Measurements from ENCODE around the gene RASL10B.
"Not testable (repeated sequence)": the region's sequence is repeated elsewhere in the genome, so short reads cannot be mapped to it uniquely, and the experiment has no call there.

Gene RASL10B

GRCh38 chr17:35743626-35744328 is 12.3 kb downstream of the RASL10B start:
- peak; percentile 16 for DNase-seq

GRCh38 chr17:35744830-35745229 is 13.4 kb downstream of the RASL10B start:
- no peak for DNase-seq

- DNase-seq = no peak
Measured at GRCh38 chr17:35745246-35745645, 13.8 kb downstream of the RASL10B start.

GRCh38 chr17:35745749-35746320 is 14.4 kb downstream of the RASL10B start:
- DNase-seq = no peak

- peak; percentile 72 for DNase-seq
Measured at GRCh38 chr17:35747540-35748017, 16.1 kb downstream of the RASL10B start.

- DNase-seq = no peak
Measured at GRCh38 chr17:35748341-35748841, 17.0 kb downstream of the RASL10B start.

GRCh38 chr17:35748979-35749378 is 17.5 kb downstream of the RASL10B start:
- DNase-seq = no peak

GRCh38 chr17:35749560-35750412 is 18.3 kb downstream of the RASL10B start:
- DNase-seq = no peak

- DNase-seq = no peak
Measured at GRCh38 chr17:35750526-35751395, 19.3 kb downstream of the RASL10B start.

GRCh38 chr17:35751541-35751940 is 20.1 kb downstream of the RASL10B start:
- DNase-seq = not testable (repeated sequence)

- no peak for DNase-seq
Measured at GRCh38 chr17:35752471-35752870, 21.0 kb downstream of the RASL10B start.

- no peak for DNase-seq
Measured at GRCh38 chr17:35752945-35753764, 21.7 kb downstream of the RASL10B start, which contains the start of gene GAS2L2. GAS2L2 (minus strand) TSS chr17:35753239; CDS start chr17:35752850, 389 bp downstream.

GRCh38 chr17:35757243-35757642 is 25.8 kb downstream of the RASL10B start:
- no peak for DNase-seq

- DNase-seq = no peak
Measured at GRCh38 chr17:35760587-35760986, 29.1 kb downstream of the RASL10B start, which contains the start of gene C17orf50. C17orf50 (plus strand) TSS chr17:35760887; CDS start chr17:35760942, 55 bp downstream.

GRCh38 chr17:35761601-35762000 is 30.2 kb downstream of the RASL10B start:
- DNase-seq = no peak

GRCh38 chr17:35763767-35764122 is 32.3 kb downstream of the RASL10B start:
- DNase-seq = no peak

GRCh38 chr17:35764123-35764991 is 32.9 kb downstream of the RASL10B start:
- peak; percentile 85 for DNase-seq

GRCh38 chr17:35765086-35765710 is 33.8 kb downstream of the RASL10B start:
- no peak for DNase-seq

- no peak for DNase-seq
Measured at GRCh38 chr17:35765756-35766488, 34.5 kb downstream of the RASL10B start.
